Activated T-cell treated with anti-CD3 and anti-CD28 coated beads for 48 hours (primary cell): ENCODE results near the gene HOOK2.

Experiments
- DNase-seq: peaks from one replicate; pipeline ENCODE4 v3.0.0-alpha.2; 2020; ENCODE audit warnings: low read depth

Gene HOOK2

DNA sequence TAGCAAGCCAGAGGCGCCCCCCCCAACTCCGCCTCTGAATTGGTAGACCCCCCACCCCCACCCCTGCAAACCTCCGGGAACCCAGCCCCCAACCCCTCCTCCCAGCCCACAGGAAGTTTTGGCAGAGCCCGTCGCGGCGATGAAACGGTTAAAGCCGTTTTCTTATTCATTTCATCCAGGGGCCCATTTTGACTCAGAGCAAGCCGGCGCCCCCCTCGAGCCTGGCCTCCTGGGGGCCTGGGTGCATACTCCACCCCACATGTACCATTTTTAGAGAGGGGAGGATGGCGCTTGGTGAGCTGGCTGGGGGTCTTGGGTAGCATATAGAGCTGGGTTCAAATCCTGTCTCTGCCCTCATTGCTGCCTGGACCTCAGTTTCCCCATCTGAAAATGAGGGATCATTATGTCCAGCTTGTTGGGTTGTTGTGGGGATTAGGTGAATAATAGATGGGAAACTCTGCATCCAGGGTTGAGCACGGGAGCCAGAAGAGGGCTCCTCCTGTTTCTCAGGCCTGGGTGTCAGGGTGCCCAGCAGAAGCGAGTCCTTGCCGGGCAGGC, 8.0 kb upstream of the HOOK2 start:
- no peak for DNase-seq

DNA sequence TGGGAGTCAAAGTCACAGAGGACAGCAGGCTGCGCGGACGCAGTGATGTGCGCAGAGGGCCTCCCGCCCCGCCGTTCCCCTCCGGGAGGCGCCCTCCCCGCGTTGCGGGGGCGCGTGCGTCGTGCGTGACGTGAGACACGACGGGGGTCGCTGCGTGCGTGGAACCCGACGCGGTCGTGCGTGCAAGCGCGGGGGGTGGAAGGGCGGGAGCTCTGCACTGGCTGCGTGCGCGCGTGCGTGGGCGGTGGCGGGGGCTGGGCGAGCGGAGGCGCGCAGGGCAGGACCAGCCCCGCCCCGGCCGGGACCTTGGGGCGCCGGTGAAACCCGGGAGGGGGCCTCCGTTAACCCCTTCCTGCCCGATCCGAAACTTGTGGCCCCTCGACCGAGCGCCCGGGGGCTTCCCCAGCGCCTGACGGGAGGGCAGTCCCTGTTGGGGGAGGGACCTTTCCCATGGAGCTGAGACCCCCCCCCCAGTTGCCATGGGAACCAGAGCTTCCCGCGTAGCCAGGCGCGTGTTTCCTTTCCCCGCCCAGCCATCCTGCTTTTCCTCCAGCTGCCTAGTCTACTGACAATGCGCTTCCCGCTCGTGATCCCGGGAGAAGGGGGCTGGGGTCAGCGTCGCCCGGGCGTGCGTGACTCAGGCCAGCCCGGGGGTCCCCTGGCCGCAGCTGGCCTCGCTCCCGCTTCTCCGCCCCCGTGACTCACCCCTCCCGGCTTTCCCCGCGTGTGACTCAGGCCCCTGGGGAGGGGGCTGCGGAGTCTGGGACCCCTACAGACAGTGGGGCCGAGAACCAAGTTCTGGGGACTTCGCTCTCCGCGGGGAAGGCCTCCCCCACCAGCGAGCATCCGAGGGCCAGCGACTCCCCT, 7.3 kb upstream of the HOOK2 start:
- DNase-seq, result peak; percentile 89

GRCh38 chr19:12782174-12782423, 6.7 kb upstream of the HOOK2 start:
- no peak for DNase-seq

DNA sequence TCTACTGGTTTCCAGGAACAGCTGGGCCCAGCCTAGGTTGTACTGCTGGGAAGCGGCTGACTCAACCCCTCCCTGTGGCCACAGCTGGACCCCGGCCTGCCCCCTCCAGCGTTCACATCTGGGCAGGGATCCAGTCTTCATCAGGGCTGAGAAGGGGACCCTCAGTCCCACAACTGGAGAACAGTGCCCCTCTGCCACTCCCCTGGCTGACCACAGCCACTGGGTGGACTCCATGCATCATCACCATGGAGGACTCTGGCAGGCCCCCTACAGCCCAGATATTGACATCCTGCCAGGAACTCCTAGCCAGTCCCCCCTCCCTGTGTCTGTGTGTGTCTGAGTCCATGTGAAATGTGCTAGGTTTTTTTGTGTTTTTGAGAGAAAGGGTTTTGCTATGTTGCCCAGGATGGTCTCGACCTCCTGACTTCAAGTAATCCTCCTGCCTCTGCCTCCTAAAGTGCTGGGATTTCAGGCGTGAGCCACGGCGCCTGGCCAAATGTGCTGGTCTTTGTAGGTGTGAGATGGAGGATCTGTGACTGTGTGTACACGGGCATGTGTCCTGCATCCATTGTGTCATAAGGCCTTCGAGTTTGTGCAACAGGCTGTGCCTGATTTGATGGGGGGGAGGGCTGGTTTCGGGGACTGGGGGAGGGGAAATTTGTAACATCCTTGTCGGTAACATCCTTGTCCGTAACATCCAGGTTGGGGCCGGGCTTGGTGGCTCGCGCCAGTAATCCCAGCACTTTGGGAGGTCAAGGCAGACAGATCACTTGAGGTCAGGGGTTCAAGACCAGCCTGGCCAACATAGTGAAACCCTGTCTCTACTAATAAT, 4.0 kb upstream of the HOOK2 start:
- DNase-seq, result no peak

- DNase-seq, result no peak
Observed at GRCh38 chr19:12778905-12779161, 3.5 kb upstream of the HOOK2 start.

DNA sequence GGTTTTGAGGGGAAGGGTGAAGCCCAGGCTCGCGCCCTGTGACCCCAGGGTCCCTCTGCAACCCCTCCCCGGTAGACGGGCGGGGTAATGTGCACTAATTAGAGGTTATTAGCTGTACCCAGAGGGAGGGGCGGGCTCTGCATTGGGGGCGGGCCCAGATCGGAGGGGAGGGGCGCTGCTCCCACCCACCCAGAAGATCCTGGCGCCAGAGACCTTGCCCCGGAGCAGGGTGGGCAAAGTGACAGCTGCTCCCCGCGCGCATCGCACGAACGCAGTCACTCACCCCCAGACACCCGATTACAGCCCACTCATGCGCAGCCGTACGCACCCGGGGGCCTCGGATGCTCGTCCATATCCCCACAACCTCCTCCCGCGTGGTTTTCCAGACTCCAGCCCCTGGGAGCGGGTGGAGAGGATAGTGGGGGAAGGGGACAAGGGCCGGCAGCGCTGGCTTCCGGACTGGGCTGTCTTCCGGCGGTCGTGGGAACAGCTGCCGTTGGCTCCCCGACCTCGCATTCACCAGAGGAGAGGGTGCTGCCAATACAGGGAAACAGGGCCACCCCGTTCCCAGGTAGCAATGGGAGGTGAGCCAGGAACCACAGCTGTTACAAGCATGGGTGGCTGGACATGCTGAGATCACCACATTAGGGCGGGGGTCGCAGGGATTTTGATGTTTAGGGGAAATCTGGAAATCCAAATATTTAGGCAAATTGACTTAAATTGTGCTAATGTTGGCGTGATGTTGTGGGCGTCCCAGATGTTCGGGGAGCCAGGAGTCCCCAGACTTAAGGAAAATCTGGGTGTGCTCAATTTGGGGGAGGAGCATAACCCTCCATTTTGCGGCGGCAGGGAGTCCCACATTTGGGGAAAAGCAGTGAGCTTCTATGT, 2.9 kb upstream of the HOOK2 start:
- no peak for DNase-seq

DNA sequence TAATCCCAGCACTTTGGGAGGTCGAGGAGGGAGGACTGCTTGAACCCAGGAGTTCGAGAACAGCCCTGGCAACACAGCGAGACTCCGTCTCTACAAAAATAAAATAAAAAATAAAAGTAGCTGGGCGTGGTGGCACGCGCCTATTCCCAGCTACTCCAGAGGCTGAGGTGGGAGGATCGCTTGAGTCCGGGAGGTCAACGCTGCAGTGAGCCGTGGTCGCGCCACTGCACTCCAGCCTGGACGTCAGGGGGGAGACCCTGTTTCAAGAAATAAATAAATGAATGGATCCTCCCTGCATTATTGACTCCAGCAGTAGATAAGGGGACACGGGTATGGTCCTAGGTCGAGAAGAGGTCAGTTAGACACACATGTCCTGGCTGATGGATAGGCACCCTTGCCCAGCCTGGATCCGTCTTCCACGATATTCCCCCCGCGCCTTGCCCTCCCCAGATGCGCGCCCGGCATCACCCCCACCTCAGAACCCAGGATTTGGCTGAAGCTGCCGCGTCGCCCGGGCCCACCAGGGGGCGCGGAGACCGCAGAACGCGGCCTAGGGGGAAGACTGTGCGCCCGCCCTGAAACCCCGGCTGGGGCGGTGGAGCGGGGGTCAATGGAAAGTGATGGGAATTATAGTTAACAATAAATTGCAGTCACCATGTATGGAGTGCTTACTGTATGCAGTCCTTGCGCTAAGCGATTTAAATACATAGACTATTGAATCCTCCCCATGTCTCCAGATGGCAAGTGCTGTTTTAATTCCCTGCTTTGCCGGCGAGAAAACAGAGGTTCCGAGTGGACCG, 2.1 kb upstream of the HOOK2 start:
- DNase-seq, result peak; percentile 83

- no peak for DNase-seq
Observed at GRCh38 chr19:12773571-12773970, 1.8 kb downstream of the HOOK2 start.

- no peak for DNase-seq
Observed at GRCh38 chr19:12772323-12772722, 3.0 kb downstream of the HOOK2 start.

DNA sequence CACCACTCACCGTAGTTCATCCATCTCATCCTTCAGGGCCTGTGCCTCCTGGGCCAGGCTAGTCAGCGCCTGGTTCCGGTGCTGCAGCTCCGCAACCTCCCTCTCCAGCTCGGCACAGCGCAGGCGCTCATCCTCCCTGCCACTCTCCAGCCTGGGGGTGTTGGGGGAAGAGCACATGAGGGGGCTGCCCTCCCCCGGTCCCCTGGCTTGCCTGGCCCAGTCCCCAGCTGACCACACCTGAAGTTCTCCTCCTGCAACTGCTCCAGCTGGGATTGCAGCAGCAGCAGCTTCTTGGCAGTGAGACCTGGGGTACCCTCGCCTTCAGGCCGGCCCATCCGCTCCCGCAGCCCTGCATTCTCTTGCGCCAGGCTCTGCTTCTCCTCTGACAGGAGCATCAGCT, 4.4 kb downstream of the HOOK2 start:
- DNase-seq, result no peak

- peak; percentile 55 for DNase-seq
Observed at GRCh38 chr19:12769689-12770088, 5.7 kb downstream of the HOOK2 start.

- DNase-seq, result no peak
Observed at GRCh38 chr19:12767666-12768065, 7.7 kb downstream of the HOOK2 start.

DNA sequence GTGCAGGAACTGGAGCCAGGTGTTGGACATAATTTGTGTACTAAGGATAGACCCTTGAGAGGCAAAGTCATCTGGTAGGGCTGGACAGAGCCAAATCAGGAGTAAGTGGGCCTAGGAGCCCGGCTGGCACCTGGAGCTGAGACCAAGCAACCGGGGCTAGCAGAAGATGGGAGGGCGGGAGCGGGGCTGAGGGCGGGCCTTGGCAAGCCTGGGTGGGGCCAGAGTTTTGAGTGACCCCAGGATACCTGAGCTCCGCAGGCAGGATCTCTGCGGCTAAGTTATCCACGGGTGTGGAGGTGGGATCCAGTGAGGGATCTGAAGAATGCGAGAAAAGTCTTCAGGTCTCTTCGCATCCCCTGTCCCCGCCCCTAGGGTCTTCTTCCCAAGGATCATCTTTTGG, 8.2 kb downstream of the HOOK2 start:
- DNase-seq, result no peak

GRCh38 chr19:12766051-12766521, 9.3 kb downstream of the HOOK2 start:
- peak; percentile 68 for DNase-seq

DNA sequence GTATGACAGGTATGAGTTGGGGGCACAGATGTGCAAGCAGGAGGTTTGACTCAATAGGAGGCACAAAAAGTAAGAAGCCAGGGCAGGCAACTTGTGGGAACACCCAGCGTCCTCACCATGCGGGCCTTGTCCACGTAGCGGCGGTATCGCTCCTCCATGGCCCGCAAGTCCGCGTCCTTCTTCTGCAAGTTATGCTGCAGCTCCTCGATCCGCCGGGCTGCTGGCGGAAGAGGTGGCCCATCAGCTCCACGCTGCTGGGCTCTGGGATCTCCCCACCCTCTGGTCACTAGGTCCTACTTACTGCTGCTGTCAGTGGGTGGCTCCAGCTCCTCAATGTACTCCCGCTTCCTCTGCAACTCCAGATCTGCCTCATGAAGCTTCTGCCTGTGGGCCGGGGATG, 10.7 kb downstream of the HOOK2 start:
- DNase-seq, result no peak

DNA sequence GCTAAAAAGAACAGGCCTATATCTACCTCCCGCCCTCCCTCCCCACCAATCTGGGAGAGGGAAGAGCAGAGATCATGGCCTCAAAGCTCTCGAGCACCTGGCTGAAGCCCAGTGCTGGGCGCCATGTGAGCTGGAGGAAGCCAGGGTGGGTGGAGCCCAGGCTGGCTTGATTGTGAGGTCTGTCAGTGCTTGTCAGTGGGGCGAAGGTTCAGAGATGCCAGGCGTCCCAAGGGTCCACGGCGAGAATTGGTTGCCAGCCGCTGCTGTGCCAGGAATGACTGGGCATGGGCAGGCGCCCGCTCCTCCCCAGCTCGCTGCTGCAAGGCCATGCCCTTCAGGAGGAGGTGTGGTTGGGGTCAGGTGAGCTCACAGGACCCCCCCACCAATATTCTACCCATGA, 12.3 kb downstream of the HOOK2 start:
- DNase-seq, result no peak

GRCh38 chr19:12759686-12760085, 15.7 kb downstream of the HOOK2 start:
- DNase-seq, result no peak

- DNase-seq, result peak; percentile 74
Observed at GRCh38 chr19:12757544-12758274, 17.6 kb downstream of the HOOK2 start.

DNA sequence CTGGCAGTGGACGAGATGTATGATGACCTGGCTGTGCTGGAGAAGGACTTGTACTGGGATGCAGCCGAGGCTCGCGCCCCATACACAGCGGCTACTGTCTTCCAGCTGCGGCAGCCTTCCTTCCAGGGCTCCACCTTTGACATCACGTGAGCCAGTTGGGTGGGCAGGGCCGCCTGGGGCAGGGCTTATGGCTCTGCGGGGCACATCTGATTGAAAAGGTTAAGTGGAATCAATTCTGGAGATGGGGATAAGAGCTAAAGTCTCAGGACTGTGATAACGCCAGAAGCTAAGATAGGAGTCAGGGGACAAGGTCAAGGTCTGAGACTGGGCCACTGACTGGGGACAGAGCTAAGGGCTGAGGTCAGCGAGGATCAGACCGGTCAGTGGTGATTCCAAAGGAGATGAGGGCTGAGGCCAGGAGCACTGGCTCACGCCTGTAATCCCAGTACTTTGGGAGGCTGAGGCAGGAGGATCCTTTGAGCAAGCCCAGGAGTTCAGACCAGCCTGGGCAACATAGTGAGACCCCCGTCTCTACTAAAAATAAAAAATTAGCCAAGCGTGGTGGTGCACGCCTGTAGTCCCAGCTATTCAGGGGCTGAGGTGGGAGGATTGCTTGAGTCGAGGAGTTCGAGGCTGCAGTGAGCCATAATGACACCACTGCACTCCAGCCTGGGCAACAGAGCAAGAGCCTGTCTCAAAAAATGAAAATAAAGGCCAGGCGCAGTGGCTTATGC, 19.0 kb downstream of the HOOK2 start:
- DNase-seq, result no peak
